Lung microvascular endothelial cell (primary cell): Measurements from ENCODE around the gene APOBEC3A. TPM values are rescaled to one million over a fixed set of nuclear protein-coding genes. Genes with fewer than 3 reads are reported as not detected.
"Not testable (repeated sequence)": the region's sequence is repeated elsewhere in the genome, so short reads cannot be mapped to it uniquely, and the experiment has no call there.

Source experiments
- DNase-seq, 2 donors: peaks; one replicate each; pipeline versions ENCODE4 v3.0.0 to v3.0.0-alpha.2; 2010; ENCODE audit warnings: low read depth in 2 of 2
- total RNA-seq: library from RNA; depleted of rRNA; stranded (reverse); fragments of >200 nt; gene quantifications from 2 replicates; pipeline ENCODE4 v1.2.1, GENCODE V29; 2014

Gene APOBEC3A
- total RNA-seq, 1 donor from 2014 or later = not detected

DNA sequence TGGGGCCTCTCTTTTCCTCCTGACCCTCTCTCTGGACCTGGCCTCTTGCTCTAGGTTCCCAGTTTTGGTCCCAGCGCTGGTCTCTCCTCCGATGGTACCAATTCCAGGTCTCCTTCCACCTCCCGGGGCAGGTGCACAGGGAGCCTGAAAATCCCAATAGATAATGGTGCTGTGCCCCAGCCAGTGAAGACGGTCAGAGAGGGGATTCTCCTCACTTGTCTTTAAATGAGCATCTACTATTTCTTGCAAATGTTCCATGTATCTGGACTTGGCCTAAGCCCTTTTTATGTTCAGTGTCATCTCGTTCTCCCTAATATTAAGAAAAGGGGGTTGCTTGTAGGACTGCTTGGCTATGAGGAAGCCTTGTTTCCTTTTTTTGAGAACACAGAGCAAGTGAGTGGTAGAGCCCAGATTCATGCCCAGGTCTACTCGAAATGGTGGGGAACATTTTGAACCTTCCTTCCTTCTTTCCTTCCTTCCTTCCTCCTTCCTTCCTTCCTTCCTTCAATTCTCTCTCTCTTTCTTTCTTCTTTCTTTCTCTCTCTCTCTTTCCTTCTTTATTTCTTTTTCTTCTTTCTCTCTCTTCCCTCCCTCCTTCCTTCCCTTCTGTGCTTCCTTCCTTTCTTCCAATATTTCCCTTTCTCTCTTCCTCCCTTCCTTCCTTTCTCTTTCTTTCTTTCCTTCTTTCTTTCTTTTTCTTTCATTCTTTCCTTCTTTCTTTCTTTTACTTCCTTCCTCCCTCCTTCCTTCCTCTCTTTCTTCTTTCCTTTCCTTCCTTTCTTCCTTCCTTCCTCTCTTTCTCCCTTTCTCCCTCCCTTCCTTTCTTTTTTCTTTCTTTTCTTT lies 620 bp downstream of the APOBEC3A start:
- no peak for DNase-seq

DNA sequence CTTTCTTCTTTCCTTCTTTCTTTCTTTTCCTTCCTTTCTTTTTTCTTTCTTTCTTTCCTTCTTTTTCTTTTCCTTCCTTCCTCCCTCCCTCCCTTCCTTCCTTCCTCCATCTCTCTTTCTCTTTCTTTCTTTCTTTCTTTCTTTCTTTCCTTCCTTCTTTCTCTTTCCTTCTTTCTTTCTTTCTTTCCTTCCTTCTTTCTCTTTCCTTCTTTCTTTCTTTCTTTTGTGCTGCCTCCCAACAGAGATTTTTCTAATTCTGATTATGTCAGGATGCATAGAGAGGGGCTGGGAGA lies 1.2 kb downstream of the APOBEC3A start:
- not testable (repeated sequence) for DNase-seq

DNA sequence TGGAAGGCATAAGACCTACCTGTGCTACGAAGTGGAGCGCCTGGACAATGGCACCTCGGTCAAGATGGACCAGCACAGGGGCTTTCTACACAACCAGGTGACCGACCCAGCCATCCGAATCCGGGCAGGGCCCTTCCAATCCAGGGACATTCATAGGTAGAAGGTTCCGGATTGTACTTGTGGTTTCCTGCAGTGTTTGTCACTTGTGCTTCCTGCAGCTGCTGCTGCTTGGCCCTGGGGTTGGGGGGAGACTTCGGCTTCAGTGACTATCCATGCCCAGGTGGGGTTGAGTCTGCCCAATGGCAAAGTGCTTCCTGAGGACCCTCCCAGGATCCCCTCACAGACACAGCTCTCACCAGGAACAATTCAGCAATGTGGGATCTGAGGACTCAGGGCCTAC lies 2.2 kb downstream of the APOBEC3A start:
- DNase-seq = no peak

DNA sequence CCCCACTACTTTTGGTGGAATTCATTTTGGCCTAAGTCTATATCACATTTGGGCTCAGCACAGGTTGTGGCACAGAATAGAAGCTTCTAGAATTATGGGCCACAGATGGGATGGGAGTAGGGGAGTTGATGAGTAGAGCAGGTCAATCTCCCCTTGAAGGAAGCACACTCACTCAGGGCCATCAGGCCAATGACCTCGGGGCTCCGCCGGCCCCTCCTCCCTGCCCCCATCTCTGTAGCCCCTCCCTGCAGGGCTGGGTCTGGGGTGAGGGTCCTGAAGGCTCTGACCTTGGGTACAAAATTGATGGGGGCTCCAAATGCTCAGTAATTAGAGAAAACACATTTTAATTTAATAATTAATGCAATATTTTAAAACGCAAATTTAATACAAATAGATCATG lies 3.3 kb downstream of the APOBEC3A start:
- DNase-seq = not testable (repeated sequence)

DNA sequence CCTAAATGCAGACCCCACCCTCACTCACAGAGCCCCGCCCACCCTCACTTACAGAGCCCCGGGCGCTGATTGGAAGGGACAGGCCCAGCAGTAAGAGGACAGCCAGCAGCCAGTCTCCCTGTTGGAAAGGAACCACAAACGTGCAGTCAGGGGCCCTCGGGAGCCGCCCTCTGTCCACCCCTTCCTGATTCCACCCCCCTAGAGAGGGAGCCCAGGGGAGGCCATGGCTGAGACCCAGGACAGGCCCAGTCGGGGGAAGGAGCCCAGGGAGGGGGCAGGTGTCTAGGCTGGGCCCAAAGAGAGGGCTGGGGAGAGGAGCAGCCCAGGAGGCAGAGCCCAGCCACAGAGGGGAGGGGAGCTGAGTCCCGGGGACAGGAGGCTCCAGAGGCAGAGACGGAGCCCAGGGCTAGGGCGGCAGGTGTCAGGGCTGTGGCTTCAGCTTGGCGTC lies 5.9 kb downstream of the APOBEC3A start:
- DNase-seq = not testable (repeated sequence)

DNA sequence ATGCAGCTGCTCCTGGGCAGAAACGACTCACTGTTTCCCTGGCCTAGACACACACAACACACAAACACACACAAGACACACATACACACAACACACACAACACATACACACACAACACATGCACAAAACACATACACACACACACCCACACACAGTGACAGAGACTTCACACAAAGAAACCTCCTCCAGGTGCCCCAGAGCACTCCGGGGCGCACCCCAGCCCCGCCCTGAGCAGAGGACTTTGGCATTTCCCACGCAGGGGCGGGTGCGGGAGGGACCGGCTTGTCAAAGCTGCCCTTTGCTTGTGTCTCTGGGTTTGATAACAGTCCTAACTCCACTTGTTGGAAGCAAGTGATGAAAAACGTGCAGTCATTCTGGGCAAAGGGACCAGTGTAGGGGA lies 6.5 kb downstream of the APOBEC3A start:
- DNase-seq = no peak

DNA sequence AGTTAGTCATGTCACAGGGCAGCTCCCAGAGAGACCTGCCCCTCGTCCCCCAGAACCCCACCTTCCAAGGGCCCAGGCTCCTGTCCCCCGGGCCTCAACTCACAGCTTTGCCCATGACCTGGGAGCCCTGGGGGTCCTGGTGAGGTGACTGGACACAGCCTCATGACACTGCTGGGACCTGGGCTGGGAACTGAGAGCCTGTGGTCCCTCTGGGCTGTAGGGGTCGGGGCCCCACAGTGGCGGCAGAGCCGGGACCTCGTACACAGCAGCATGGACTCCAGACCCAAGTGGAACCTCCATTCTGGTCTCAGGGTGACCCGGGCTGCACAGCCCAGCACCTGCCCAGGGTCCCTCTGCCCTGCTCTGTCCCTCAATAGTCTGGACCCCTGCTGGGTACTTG lies 6.9 kb downstream of the APOBEC3A start:
- no peak for DNase-seq

DNA sequence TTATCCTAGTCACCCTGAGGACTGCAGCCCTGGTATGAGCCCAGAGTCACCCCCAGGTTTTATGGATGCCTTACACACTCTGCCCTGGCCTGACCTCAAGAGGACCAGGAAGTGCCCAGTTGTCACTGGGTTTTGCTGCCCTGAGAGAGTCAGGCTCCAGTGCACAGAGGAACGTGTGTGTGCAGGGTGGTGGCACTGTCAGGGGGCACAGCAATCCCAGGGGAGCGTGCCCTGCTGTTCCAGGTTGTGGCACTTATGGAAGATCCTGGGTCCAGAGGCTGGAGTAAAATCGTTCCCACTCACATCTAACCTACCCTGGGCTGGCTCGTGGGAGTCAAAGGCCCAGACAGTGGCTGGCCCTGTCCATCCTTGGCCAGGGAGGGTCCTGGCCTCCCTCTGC lies 7.6 kb downstream of the APOBEC3A start:
- DNase-seq = no peak

DNA sequence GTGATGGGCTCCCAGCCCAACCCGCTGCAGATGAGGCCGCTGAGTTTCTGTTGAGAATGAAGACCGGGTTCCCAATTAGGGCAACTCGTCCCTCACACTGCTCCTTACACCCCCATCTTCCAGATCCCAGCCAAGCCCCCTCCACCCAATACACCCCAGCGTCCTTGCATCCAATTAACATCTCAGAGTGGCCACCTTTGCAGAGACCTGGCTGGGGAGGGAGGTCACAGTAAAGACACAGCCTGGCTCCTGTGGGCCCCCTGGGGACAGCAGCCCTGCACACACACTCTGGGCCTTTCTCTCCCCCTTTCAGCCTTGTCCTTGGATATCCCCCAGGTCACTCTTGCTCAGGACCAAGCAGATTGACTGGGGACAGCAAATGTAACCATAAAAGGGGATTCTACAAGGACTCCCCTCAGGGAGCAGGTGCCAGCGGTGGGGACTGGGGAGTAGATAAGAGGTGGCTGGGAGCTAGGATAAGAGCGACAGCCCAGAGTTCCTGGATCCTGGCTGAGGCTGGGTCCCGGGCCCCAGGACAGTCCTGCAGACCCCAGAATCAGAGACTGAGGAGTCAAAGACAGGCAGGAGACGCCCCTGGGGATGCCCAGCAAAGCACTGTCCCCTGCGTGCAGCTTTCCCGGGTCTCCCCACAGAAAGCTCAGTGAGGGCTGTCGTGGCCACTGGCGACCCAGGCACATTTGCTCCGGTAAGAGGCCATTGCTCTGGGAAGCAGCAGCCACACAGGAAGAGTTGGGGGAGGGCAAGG lies 8.4 kb downstream of the APOBEC3A start:
- DNase-seq = no peak

DNA sequence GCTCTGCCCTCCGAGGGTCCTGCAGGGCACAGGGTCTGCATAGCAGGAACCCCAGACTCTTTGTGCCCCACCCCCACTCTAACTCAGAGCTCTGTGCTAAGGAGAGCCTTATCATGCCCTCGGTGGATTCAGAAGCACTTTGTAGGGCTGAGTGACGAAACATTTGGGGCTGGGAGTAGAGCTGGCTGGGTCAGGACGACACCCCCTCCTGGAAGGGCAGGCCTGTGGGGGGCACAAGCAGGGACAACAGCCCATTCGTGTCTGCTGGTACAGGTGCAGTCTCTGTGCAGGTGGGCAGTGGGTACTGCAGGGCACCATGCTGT lies 8.9 kb downstream of the APOBEC3A start:
- no peak for DNase-seq

DNA sequence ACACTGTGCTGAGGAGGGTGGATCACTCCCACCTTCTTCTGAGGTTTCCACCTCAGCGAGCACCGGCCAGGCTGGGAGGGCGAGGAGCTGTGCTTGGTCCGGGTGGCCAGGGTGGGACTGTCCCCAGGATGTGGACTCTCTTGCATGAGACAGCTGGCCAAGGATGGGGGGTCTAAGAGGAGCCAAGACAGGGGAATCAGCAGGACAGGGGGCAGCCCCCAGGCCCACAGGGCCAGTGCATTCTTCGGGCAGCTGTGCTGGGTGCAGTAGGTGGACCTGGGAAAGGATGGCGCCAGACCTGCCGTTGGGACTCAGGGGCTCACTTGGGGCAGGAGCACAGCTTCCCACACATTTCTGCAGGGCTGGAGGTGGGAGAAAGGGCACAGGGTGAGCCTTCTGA lies 9.5 kb downstream of the APOBEC3A start:
- DNase-seq = no peak

DNA sequence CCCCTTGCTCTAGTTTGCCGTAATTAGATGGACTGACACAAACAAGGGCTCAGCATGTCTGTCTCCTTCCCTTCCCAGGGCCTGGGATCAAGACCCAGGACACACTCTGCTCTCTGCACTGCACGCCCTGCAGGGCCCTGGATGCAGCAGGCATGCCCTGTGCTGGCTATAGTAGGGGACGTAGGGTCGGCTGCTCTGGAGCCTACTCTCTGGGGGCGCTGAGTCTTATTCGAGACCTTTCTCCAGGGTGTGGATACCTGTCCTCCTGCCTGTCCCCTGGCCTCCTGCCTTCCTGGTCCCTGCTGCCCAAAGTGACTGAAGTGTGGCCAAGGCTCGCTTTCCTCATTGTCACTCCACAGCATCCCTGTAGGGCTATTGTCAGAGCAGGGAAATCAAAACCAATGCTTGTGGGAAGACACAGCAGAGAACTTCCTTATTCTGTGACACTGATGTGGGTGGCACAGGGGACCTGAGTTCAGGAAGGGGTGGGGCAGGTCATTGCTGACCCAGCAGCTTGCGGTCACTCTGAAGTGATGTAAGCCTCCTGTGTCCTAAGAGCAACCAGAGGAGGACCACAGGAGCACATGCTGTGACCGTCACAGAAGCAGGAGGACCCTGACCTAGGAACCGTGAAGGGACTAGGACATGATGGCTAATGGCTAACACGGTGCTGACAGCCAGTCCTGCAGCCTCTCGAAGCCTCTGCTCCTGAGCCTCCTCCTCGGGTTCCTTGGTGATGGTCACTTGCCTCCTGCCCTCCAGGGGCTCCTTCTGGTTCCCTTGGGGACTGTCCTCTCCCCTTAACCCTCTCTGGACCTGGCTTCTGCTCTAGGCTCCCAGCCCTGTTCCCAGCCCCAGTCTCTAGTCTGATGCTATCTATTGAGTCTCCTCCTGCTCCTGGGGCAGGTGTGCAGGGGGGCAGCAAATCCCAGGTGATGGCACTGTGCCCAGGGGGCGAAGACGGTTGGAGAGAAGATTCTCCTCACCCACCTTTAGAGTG lies 10.3 kb downstream of the APOBEC3A start:
- no peak for DNase-seq

DNA sequence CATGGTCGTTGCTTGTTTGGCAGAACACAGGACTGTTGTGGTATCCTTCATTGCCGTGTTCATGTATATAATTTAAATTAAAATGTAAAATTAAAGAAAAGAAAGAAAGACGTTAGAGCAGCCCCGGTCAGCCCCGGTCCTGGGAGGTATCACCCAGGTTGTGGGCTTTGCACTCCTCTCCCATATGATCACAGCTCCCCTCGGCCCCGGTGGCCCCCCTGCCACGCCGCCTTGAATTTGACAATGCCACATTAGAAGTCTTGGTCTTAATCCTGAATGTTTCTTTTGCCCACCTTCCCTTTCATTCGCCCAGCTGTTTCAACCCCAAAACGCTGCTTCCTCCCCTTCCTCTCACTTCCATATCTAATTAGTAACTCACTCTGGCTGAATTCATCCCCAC lies 11.4 kb downstream of the APOBEC3A start:
- no peak for DNase-seq

DNA sequence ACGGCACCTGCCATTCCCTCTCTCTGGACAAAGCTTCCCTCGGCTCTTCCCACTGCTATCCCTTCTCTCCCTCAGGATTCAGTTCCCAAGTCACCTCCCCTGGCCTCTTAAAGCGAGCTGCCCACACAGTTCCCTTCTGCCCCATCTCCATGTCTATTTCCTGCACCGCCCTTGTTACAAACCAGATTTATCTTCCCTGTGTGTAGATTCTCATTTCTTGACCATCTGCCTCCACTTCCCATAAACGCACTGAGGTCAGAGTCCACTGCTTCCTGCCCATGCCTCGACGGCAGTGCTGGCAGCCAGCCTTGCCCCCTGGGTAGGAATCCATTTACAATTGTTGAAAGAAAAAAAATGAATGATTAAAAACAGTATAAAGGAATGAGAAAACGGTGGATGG lies 13.1 kb downstream of the APOBEC3A start:
- DNase-seq = peak in 1 of 2 donors; percentile 46

DNA sequence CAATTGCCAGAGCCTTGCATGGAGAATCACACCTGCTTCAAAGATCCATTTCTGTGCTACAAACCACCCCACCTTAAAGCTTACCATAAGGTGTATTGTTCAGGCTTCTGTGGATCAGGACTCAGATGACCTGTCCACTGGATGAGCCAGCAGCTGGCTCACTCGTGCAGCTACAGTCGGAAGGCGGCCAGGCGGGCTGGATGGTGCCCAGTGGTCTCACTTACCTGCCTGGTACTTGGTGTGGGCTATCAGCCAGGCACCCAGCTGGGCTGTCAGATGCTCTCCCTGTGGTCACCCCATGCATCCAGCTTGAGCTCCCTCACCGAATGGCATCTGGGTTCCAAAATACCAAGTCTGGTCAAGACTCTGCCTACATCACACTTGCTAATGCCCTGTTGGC lies 13.8 kb downstream of the APOBEC3A start:
- DNase-seq = no peak

DNA sequence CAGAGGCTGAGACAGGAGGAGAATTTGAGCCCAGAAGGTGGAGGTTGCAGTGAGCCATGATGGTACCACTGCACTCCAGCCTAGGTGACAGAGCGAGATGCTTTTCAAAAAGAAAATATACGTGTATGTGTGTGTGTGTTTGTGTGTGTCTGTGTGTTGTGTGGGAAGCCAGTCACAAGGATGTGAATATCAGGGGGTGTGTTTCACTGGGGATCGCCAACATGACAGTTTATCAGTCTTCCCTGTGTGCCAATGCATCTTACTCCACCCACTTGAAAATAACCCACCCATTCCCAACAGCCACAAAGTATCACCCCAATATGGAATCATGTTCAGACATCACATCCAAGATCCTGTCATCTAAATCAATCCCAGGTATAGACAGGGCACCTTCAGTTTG lies 14.4 kb downstream of the APOBEC3A start:
- DNase-seq = no peak

DNA sequence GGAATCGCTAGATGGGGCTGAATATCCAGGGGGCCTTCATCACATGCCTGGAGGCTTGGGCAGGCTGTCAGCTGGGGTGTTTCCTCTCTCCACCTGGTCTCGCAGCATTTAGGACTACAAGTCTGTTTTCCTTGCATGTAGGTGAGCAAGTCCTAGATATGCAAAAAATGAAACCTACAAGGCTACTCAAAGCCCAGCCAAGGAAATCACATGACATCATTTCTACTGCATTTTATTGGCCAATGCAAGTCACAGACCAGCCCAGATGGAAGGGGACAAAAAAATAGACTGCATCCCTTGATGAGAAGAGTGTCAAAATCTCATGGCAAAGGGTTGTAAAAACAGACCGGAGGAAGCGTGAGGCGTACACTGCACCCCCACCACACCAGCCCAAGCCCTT lies 15.1 kb downstream of the APOBEC3A start:
- DNase-seq = no peak

DNA sequence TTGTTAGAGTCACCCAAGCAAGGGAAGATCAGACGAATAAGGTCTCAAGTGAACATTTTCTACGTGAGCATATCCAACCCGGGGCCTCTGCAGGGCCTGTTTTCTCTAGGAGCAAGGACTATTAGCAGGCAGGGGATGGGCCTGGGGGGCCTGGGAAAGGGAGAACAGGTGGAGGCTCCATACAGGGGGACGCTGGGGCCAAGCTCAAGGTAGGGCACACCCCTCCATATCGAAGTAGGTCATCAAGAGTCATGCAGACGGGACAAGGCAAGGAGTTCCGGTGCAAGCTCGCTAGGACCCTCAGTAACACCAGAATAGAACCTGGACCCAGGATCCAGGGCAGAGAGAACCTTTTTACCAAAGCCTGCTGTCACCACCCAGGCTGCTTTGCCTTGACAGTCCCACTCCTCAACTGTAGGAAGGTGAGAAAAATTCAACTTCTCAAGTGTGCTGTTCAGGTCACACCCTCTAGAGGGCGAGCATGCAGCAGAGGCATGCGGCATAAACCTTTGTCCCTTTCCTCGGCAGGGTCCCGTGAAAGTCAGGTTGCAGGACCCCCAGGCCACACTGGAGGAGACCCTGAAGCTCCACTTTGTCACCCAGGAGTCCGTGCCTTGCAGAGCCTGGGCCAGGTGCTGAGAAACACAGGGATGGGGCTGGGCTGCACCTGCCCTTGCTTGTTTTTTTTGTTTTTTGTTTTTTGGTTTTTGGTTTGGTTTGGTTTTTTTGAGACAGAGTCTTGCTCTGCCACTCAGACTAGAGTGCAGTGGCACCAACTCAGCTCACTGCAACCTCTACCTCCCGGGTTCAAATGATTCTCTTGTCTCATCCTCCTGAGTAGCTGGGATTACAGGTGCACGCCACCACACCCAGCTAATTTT lies 16.1 kb downstream of the APOBEC3A start:
- DNase-seq = peak; percentile 48 to 50

DNA sequence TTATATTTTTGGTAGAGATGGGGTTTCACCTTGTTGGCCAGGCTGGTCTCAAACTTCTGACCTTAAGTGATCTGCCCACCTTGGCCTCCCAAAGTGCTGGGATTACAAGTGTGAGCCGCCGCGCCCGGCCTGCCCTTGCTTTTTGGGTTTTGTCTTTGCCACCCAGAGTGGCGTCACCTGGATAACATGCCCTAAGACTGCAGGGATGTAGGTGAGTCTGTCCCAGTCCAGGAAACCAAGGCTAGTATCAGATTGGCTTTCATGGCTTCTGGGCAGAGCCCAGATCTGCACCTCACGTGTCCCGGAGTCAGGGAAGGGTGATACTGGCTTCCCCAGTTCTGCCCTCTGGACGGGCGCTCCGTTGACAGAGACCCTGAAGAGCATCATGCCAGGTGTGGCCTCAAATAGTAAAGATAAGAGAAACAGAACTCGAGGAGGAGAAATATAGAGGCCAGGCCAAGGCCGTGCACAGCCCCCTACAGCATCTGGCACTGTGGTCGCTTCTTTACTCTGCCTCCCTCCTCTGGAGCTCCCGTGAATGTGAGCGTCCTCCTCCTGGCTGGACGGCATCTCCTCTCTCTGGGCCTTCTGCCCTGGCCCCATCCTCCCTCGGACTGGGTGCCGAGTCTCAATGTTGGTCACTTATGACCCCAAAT lies 16.9 kb downstream of the APOBEC3A start:
- no peak for DNase-seq

DNA sequence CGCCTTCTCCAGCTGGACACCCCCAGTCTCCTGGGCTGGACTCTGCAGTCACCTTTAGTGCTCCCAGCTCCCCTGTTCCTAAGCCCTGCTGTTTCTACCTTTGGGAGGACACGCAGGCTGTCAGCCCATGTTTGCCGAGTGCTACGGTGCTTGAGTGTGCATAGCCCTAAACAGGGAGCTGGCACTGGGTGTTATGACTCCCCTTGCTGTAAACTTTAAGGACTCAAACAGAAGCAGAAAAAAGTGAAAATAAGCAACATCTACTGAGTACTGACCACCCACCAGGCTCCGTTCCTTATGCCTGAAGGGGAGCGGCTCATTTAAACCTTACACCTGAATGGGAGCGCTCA lies 17.4 kb downstream of the APOBEC3A start:
- DNase-seq = no peak

DNA sequence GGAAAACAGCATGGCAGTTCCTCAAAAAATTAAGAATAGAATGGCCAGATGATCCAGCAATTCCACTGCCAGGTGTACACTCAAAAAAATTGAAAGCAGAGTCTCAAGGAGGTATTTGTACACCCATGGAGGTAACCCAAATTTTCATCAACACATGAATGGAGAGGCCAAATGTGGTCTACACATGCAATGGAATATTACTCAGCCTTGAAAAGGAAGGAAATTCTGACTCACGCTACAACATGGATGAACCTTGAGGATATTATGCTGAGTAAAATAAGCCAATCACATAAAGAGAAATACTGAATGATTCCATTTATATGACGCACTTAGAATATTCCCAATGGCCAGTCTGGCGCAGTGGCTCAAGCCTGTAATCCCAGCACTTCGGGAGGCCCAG lies 19.9 kb downstream of the APOBEC3A start:
- DNase-seq = not testable (repeated sequence)
